ENCODE data around the gene ZNF613.
"Not testable (repeated sequence)": the region's sequence is repeated elsewhere in the genome, so short reads cannot be mapped to it uniquely, and the experiment has no call there.

ZNF613 gene

GRCh38 chr19:51926784-51927741 lies at the start of gene ZNF613:
TSS of gene ZNF613 (plus strand) at chr19:51927472. CDS start at chr19:51936221, 8,749 bp downstream.
- peak; percentile 84 for DNase-seq

- no peak for DNase-seq
Observed at GRCh38 chr19:51882518-51882917, 44.8 kb upstream of the ZNF613 start.

GRCh38 chr19:51884713-51885112 lies 42.6 kb upstream of the ZNF613 start:
- DNase-seq, result no peak

GRCh38 chr19:51887522-51888498 lies 39.5 kb upstream of the ZNF613 start, which contains the start of gene ZNF577:
TSS of gene ZNF577 (minus strand) at chr19:51887951. CDS start at chr19:51880382, 7,569 bp downstream.
- DNase-seq, result peak; percentile 60

GRCh38 chr19:51889934-51890333 lies 37.3 kb upstream of the ZNF613 start:
- no peak for DNase-seq

GRCh38 chr19:51891193-51891747 lies 36.0 kb upstream of the ZNF613 start:
- DNase-seq, result no peak

GRCh38 chr19:51901860-51902259 lies 25.4 kb upstream of the ZNF613 start:
- DNase-seq, result no peak

- DNase-seq, result no peak
Observed at GRCh38 chr19:51903192-51903591, 24.1 kb upstream of the ZNF613 start.

- peak; percentile 81 for DNase-seq
Observed at GRCh38 chr19:51904331-51905165, 22.7 kb upstream of the ZNF613 start, which contains the start of gene ZNF649. TSS of gene ZNF649 (minus strand) at chr19:51905017. CDS start at chr19:51900107, 4,910 bp downstream.

GRCh38 chr19:51905206-51905605 lies 22.1 kb upstream of the ZNF613 start:
- no peak for DNase-seq

- not testable (repeated sequence) for DNase-seq
Observed at GRCh38 chr19:51905639-51906038, 21.6 kb upstream of the ZNF613 start.

GRCh38 chr19:51906108-51906507 lies 21.2 kb upstream of the ZNF613 start:
- DNase-seq, result not testable (repeated sequence)

- DNase-seq, result not testable (repeated sequence)
Observed at GRCh38 chr19:51907981-51908380, 19.3 kb upstream of the ZNF613 start.

- DNase-seq, result no peak
Observed at GRCh38 chr19:51915324-51915867, 11.9 kb upstream of the ZNF613 start.

GRCh38 chr19:51916167-51916566 lies 11.1 kb upstream of the ZNF613 start:
- no peak for DNase-seq

- DNase-seq, result no peak
Observed at GRCh38 chr19:51919606-51920005, 7.7 kb upstream of the ZNF613 start.

GRCh38 chr19:51921949-51922348 lies 5.3 kb upstream of the ZNF613 start:
- DNase-seq, result no peak

- DNase-seq, result peak; percentile 1
Observed at GRCh38 chr19:51926426-51926783, 867 bp upstream of the ZNF613 start.

- no peak for DNase-seq
Observed at GRCh38 chr19:51927859-51928258, 587 bp downstream of the ZNF613 start.

- DNase-seq, result no peak
Observed at GRCh38 chr19:51931921-51932320, 4.6 kb downstream of the ZNF613 start.

- DNase-seq, result no peak
Observed at GRCh38 chr19:51938936-51939335, 11.7 kb downstream of the ZNF613 start.

Data from activated naive CD4-positive, alpha-beta T cell treated with Interleukin-2 at 50 U/mL for 16 hours (primary cell).